D721Med (cell line): ENCODE results near the gene CNR2.

Experiments used
- DNase-seq: peaks from one replicate; pipeline ENCODE4 v3.0.0; 2011; ENCODE audit warnings: low spot score; ENCODE audit not compliant: insufficient read length
- FAIRE-seq: peaks from 2 replicates; lab custom pipeline; 2011; peaks lifted over from hg19 to GRCh38; lab: Jason Lieb, UNC
- CTCF ChIP-seq: IDR thresholded peaks from 2 replicates; pipeline ENCODE4 v1.5.1; 2012; ENCODE audit warnings: mild to moderate bottlenecking, control low read depth; ENCODE audit not compliant: insufficient read depth; ENCODE audit errors: missing control alignments

The CNR2 gene

DNA sequence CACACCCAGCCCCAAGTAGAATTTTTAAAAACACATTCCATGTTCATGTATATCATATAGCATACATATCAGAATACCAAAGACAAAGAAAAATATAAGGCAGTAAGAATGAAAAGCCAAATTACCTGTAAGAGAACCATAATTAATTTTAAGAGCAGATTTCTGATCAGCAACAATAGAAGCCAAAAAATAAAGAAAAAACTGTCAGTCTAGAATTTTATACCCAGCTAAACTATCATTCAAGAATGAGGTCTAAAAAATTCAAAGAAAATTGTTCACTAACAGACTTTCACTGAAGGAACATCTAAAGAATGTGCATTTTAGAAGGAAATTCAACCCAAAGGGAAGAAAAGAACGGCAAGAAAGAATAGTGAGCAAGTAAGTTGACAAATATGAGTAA lies 34.5 kb downstream of the CNR2 start:
- FAIRE-seq (no peak), DNase-seq (no peak)
- TF ChIP-seq CTCF = no peak

- FAIRE-seq = no peak
- DNase-seq = no peak
- TF ChIP-seq CTCF = no peak
Measured at GRCh38 chr1:23875382-23875781, 37.8 kb downstream of the CNR2 start.

- FAIRE-seq (no peak), DNase-seq (no peak)
- TF ChIP-seq CTCF = no peak
Measured at GRCh38 chr1:23872421-23872820, 40.7 kb downstream of the CNR2 start.

GRCh38 chr1:23869051-23869450 lies 44.1 kb downstream of the CNR2 start:
- FAIRE-seq (no peak), DNase-seq (no peak)
- TF ChIP-seq CTCF = no peak

DNA sequence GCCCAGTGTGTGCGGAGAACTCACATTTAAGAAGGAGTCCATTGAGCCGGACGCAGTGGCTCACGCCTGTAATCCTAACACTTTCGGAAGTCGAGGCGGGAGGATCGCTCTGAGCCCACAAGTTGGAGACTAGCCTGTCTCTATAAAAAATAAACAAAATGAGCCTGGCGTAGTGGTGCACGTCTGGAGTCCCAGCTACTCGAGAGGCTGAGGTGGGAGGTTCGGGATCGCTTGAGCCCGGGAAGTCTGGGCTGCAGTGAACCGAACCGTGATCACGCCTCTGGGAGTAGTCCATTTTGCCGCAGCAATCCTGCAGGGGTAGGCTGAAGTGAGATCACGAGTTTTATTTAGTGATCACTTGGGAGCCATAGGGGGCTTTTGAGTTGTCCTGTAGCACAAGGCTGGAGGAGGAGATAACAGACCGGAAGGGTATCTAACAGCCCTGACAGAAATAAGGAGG lies 44.6 kb downstream of the CNR2 start:
- DNase-seq = no peak

GRCh38 chr1:23867895-23868556 lies 45.1 kb downstream of the CNR2 start, which contains the start of gene FUCA1:
TSS of gene FUCA1 (minus strand) at chr1:23868290. CDS start at chr1:23868286, 4 bp downstream.
- TF ChIP-seq CTCF = peak; percentile 88
- DNase-seq = peak; percentile 89
- no peak for FAIRE-seq

More for the DNA sequence above, 44.6 kb downstream of the CNR2 start:
- TF ChIP-seq CTCF = no peak
- FAIRE-seq = no peak

- DNase-seq (no peak), FAIRE-seq (no peak)
- TF ChIP-seq CTCF = no peak
Measured at GRCh38 chr1:23867542-23867894, 45.6 kb downstream of the CNR2 start.
